Body of pancreas (tissue), 4 donors: ENCODE measurements around the gene SMIM11.

Source experiments
- POLR2A ChIP-seq, 3 donors: fragments of 450-650 bp; IDR thresholded peaks; one replicate each; pipeline ENCODE4 v1.6.1; 2016; ENCODE audit warnings: antibody characterized with exemption in 3 of 3, mild to moderate bottlenecking in 2 of 3
- TF ChIP-seq, protein P1 (sequence below), 7 experiments: fragments of 450-650 bp in 4 of 7; fragments of 200-600 bp in 3 of 7; sonication (generic) in 3 of 7; IDR thresholded peaks; one replicate each; pipeline ENCODE4 v1.5.1; 2016 to 2019; ENCODE audit warnings: antibody characterized with exemption in 7 of 7

DNA sequence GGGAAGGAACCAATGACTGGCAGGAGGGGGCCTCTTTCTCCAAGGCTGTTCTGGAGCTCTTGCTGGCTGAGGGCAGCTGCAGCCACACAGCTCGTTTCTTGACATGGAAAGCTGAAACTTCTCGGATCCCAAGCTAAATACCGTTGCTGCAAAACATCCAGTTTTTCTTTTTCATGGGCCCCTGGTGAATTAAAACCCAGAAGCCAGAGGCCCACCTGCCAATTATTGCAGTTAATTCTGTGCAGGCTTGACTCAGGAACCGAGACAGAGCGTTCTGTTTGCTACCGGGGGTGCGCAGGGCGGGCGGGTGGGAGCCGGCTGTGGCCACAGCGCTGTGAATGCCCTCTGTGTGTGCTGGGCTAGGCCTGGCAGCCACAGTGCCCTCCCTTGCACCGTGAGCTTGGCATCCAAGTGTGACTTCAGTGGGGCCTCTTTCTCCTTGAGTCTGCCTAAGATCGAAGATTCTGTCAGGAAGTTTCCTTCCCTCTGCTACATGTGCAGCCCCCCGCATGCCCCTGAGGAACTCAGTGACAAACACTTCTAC, 31.4 kb upstream of the SMIM11 start:
- TF ChIP-seq, protein P1, sequence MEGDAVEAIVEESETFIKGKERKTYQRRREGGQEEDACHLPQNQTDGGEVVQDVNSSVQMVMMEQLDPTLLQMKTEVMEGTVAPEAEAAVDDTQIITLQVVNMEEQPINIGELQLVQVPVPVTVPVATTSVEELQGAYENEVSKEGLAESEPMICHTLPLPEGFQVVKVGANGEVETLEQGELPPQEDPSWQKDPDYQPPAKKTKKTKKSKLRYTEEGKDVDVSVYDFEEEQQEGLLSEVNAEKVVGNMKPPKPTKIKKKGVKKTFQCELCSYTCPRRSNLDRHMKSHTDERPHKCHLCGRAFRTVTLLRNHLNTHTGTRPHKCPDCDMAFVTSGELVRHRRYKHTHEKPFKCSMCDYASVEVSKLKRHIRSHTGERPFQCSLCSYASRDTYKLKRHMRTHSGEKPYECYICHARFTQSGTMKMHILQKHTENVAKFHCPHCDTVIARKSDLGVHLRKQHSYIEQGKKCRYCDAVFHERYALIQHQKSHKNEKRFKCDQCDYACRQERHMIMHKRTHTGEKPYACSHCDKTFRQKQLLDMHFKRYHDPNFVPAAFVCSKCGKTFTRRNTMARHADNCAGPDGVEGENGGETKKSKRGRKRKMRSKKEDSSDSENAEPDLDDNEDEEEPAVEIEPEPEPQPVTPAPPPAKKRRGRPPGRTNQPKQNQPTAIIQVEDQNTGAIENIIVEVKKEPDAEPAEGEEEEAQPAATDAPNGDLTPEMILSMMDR (IDR thresholded peaks at IDR 0.05): no peak
- TF ChIP-seq POLR2A (IDR thresholded peaks at IDR 0.05): no peak
